ENCODE measurements around the gene CHPF.

DNA sequence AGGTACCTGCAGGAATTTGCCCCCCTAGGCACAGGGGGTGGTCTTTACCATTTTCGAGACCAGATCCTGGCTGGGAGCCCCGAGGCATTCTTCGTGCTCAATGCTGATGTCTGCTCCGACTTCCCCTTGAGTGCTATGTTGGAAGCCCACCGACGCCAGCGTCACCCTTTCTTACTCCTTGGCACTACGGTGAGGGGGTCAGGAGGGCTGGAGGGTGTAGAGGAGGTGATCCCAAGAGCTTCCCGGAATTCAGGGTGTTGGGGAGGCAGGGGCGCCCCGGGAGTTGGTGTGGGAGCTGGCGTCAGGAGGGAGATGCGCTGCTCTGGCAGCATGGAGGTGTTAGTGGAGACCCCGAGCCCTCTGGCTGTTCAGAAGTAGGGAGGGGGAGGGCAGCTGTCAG, 41.8 kb downstream of the CHPF start:
- TF ChIP-seq NFIC (IDR thresholded peaks at IDR 0.05; ENCODE audit: low read depth, low read length) (no peak), FOS (IDR thresholded peaks at IDR 0.05; ENCODE audit: borderline replicate concordance, extremely low read depth, insufficient read length) (no peak), CEBPB (IDR thresholded peaks at IDR 0.05; ENCODE audit: borderline replicate concordance in 1 of 2, low read depth in 2 of 2, low read length in 2 of 2) (no peak), HDAC6 (IDR thresholded peaks at IDR 0.05; ENCODE audit: unreplicated experiment) (no peak)

All from GM12878 (cell line).